ENCODE measurements around the gene EVC2.

EVC2 gene

DNA sequence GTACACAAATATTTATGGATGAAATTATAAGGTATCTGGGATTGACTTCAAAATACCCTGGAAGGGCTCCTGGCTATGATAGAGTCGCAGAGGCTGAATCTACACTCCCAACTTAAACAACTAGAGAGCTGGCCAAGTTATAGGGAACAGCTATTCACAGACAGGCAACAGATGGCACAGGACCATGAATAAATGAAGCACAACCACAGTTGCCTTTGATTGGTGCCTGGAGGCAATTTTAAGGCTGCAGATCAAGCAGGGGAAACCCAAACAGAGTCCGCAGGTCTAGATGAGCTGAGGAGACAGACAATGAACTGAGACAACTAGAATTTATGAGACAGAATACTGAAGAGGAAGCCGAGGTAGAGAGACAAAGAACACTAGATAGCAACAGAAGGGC is 155.9 kb downstream of the EVC2 start:
- TF ChIP-seq, protein P1, sequence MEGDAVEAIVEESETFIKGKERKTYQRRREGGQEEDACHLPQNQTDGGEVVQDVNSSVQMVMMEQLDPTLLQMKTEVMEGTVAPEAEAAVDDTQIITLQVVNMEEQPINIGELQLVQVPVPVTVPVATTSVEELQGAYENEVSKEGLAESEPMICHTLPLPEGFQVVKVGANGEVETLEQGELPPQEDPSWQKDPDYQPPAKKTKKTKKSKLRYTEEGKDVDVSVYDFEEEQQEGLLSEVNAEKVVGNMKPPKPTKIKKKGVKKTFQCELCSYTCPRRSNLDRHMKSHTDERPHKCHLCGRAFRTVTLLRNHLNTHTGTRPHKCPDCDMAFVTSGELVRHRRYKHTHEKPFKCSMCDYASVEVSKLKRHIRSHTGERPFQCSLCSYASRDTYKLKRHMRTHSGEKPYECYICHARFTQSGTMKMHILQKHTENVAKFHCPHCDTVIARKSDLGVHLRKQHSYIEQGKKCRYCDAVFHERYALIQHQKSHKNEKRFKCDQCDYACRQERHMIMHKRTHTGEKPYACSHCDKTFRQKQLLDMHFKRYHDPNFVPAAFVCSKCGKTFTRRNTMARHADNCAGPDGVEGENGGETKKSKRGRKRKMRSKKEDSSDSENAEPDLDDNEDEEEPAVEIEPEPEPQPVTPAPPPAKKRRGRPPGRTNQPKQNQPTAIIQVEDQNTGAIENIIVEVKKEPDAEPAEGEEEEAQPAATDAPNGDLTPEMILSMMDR (conservative IDR thresholded peaks at IDR 0.05; ENCODE audit: low read depth), result no peak
- ChIA-PET POLR2A (ENCODE audit: low non-redundant PET) (no interaction called here), CTCF (no interaction called here)
- no peak overlapping the region for H3K27ac ChIP-seq
- DNase-seq (ENCODE audit: low spot score), result no peak

DNA sequence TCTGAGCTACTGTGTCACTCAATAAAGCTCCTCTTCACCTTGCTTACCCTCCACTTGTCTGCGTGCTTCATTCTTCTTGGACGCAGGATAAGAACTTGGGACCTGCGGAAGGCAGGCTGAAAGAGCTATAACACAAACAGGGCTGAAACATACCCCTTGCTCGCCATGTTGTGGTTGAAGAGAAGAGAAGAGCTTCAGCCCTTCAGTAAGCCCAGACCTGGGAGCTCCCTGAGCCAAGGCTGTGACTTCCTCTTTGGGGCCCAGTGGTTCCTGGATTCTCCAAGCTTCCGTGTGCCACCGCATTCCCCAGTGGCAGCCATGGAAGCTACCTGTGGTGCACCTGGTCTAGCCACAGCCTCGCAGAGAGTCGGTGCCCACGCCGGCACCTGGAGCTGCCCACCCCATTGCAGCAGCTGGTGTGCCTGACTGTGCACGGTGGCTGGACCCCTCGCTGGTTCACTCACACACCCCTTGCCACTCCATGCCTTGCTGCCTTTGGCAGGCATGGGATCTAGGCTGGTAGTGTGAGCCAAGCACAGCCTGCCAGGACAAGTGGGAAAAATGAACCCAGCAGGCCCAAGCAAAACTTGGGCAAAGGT is 160.6 kb downstream of the EVC2 start:
- H3K27ac ChIP-seq, result no peak overlapping the region
- no peak for DNase-seq (ENCODE audit: low spot score)
- TF ChIP-seq, protein P1 (conservative IDR thresholded peaks at IDR 0.05; ENCODE audit: low read depth), result no peak
- CTCF ChIA-PET, result no interaction called here
- POLR2A ChIA-PET (ENCODE audit: low non-redundant PET), result no interaction called here

DNA sequence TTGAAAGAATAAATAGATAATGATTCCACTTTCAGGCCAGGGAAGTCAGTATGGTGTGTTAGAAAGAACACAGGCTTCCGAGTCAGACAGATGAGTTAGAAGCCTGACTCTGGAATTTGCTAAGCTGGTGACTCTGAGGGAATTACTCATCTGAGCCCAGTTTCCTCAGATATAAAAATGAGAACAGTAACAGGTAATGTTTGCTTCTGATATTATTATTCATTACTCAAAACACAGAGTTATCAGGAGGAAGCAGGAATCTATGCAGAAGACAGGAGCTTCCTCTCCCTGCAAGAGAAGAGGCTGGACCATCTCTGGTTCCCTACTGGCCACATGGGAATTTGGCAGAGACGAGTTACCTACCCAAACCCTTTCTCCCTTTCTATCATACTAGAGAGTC is 163.1 kb downstream of the EVC2 start:
- TF ChIP-seq, protein P1 (conservative IDR thresholded peaks at IDR 0.05; ENCODE audit: low read depth), result no peak
- no peak overlapping the region for H3K27ac ChIP-seq
- DNase-seq (ENCODE audit: low spot score), result no peak
- POLR2A ChIA-PET (ENCODE audit: low non-redundant PET), result no interaction called here
- CTCF ChIA-PET, result no interaction called here

DNA sequence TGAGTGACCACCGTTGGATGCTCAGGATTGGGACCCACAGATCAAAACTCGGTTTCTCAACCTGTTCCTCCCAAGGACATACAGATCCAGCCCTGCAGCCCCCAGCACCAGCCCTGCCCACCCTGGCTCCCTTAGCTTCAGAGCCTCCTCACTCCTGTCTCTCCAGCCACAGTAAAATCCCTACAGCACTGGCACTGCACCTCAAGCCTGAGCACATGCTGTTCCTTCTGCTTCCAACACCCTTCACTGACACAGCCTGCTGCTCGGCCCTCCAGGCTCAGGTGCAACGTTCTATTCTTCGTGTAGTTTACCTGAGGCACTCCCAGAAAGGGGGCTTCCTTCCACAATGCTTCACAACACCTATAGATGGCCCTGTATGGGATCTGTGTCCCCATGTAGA is 163.6 kb downstream of the EVC2 start:
- DNase-seq (ENCODE audit: low spot score), result no peak
- TF ChIP-seq, protein P1 (conservative IDR thresholded peaks at IDR 0.05; ENCODE audit: low read depth), result no peak
- CTCF ChIA-PET, result interaction anchor here (0.6 kb wide), 1 partner anchor 250 kb away, joined by 4 read pairs; no protein-coding TSS in a partner anchor
- POLR2A ChIA-PET (ENCODE audit: low non-redundant PET), result no interaction called here
- no peak overlapping the region for H3K27ac ChIP-seq

DNA sequence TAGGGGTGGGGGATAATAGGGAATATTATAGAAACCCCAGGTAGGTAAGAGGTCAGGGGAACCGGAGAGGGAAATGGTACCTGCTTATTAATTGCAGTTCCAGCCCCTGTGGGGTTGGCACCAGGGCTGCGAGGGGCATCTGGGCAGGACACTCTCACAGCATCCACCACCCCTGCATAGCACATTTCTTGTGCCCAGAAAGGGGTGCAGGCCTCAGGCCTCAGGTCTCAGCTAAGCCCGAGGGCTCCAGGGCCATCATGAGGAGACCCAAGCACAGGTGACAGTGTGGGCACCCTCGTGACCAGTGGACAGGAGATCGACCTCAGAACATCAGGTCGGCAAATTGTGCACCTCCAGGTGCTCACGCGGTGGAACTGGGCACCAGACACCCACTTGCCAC is 164.7 kb downstream of the EVC2 start:
- CTCF ChIA-PET, result no interaction called here
- TF ChIP-seq, protein P1 (conservative IDR thresholded peaks at IDR 0.05; ENCODE audit: low read depth), result no peak
- DNase-seq (ENCODE audit: low spot score), result no peak
- POLR2A ChIA-PET (ENCODE audit: low non-redundant PET), result no interaction called here
- H3K27ac ChIP-seq, result no peak overlapping the region

DNA sequence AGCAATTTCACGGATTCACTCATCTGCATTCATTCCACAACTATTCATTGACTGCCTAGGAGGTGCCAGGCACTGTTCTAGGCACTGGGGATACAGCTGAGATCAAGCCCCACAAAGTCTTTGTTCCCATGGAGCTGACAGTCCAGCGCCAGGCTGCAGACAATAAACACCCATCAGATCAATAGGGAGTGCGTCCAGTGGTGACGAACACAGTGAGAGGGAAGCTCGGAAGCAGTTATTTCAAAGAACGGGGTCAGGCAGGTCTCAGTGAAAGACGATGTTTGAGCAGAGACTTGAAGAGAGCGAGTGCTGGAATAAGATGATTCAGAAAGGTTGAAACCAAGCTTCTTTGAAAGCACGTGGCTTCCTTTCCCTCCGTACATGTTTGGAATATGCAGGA is 167.2 kb downstream of the EVC2 start:
- DNase-seq (ENCODE audit: low spot score), result no peak
- ChIA-PET POLR2A (ENCODE audit: low non-redundant PET) (no interaction called here), CTCF (no interaction called here)
- TF ChIP-seq, protein P1 (conservative IDR thresholded peaks at IDR 0.05; ENCODE audit: low read depth), result no peak
- no peak overlapping the region for H3K27ac ChIP-seq

DNA sequence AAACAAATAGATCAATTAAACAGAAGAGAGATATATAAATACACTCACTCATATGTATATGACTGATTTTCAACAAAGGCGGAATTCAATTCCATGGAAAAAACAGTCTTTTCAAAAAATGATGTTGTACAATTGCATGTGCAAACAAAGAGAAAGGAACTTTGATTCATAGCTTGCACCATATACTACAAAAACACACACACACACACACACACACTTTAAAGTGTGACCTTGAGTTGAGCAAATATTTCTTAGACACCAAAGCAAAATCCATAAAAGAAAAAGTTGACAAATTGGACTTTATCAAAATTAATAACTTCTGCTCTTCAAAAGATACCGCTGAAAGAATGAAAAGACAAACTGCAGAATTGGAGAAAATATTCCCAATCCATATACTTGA is 168.8 kb downstream of the EVC2 start:
- TF ChIP-seq, protein P1 (conservative IDR thresholded peaks at IDR 0.05; ENCODE audit: low read depth), result no peak
- no peak overlapping the region for H3K27ac ChIP-seq
- CTCF ChIA-PET, result no interaction called here
- POLR2A ChIA-PET (ENCODE audit: low non-redundant PET), result no interaction called here
- DNase-seq (ENCODE audit: low spot score), result no peak
